ENCODE measurements around the gene GPALPP1. TPM values are rescaled to one million over a fixed set of nuclear protein-coding genes. Genes with fewer than 3 reads are reported as not detected.

GPALPP1 gene
- total RNA-seq, 4 donors from 2014 or later, result 12.1 to 30.3 (median 22.0) TPM

- TF ChIP-seq EP300 (IDR thresholded peaks at IDR 0.05; ENCODE audit: low read depth) (no peak), CTCF (IDR thresholded peaks at IDR 0.05) (no peak), POLR2A (IDR thresholded peaks at IDR 0.05) (no peak), POLR2AphosphoS5 (IDR thresholded peaks at IDR 0.05) (no peak)
- Histone ChIP-seq H3K9me3 (no peaks in the 10 kb centered on the region), H3K27me3 (no peaks in the 10 kb centered on the region), H3K36me3 (no peaks in the 10 kb centered on the region), H3K27ac (no peak overlapping the region), H3K4me3 (no peak overlapping the region), H3K4me1 (no peaks in the 10 kb centered on the region)
- in situ Hi-C loops (cut with MboI; ENCODE audit: low pct_ligation_motif_present in 1 of 4, low pct_unique_long_range_greater_than_20kb in 1 of 4, low sequenced_read_pairs in 3 of 4) (no loop called here), intact Hi-C loops (cut with DNase I; ENCODE audit: low total_unique reads) (no loop called here)
- DNase-seq, result peak; percentile 11
- WGBS, 2 donors (ENCODE audit: low coverage in 1 of 2), result 51 to 65% methylated on average over 5 of the region's 5 CpGs
These were observed 79.0 kb downstream of the GPALPP1 start for GRCh38 chr13:45068036-45069001.

- intact Hi-C loops (cut with DNase I; ENCODE audit: low total_unique reads) (no loop called here), in situ Hi-C loops (cut with MboI; ENCODE audit: low pct_ligation_motif_present in 1 of 4, low pct_unique_long_range_greater_than_20kb in 1 of 4, low sequenced_read_pairs in 3 of 4) (no loop called here)
- no peaks in the 10 kb centered on the region for H3K27me3 ChIP-seq
- no peaks in the 10 kb centered on the region for H3K36me3 ChIP-seq
- H3K9me3 ChIP-seq, result no peaks in the 10 kb centered on the region
- 78 to 90% methylated on average over 2 to 4 of the region's 4 CpGs for WGBS, 2 donors (ENCODE audit: low coverage in 1 of 2)
- H3K4me3 ChIP-seq, result no peak overlapping the region
- no peak for DNase-seq
- H3K4me1 ChIP-seq, result no peaks in the 10 kb centered on the region
- H3K27ac ChIP-seq, result no peak overlapping the region
- TF ChIP-seq CTCF (IDR thresholded peaks at IDR 0.05) (no peak), EP300 (IDR thresholded peaks at IDR 0.05; ENCODE audit: low read depth) (no peak), POLR2A (IDR thresholded peaks at IDR 0.05) (no peak), POLR2AphosphoS5 (IDR thresholded peaks at IDR 0.05) (no peak)
These were observed 84.5 kb downstream of the GPALPP1 start for GRCh38 chr13:45073809-45074208.

- 69 to 97% methylated on average over 3 to 6 of the region's 6 CpGs for WGBS, 2 donors (ENCODE audit: low coverage in 1 of 2)
- TF ChIP-seq POLR2A (IDR thresholded peaks at IDR 0.05) (no peak), CTCF (IDR thresholded peaks at IDR 0.05) (no peak), POLR2AphosphoS5 (IDR thresholded peaks at IDR 0.05) (no peak), EP300 (IDR thresholded peaks at IDR 0.05; ENCODE audit: low read depth) (no peak)
These were observed 85.4 kb downstream of the GPALPP1 start for GRCh38 chr13:45074721-45075120.

GRCh38 chr13:45078003-45078402 lies 88.7 kb downstream of the GPALPP1 start:
- no peaks in the 10 kb centered on the region for H3K36me3 ChIP-seq
- H3K9me3 ChIP-seq, result no peaks in the 10 kb centered on the region
- H3K4me1 ChIP-seq, result no peaks in the 10 kb centered on the region
- TF ChIP-seq CTCF (IDR thresholded peaks at IDR 0.05), result no peak
- in situ Hi-C loops (cut with MboI; ENCODE audit: low pct_ligation_motif_present in 1 of 4, low pct_unique_long_range_greater_than_20kb in 1 of 4, low sequenced_read_pairs in 3 of 4) (no loop called here), intact Hi-C loops (cut with DNase I; ENCODE audit: low total_unique reads) (no loop called here)
- 76 to 92% methylated on average over 1 of the region's 1 CpG for WGBS, 2 donors (ENCODE audit: low coverage in 1 of 2)
- no peaks in the 10 kb centered on the region for H3K27me3 ChIP-seq
- no peak overlapping the region for H3K27ac ChIP-seq
- DNase-seq, result no peak
- no peak overlapping the region for H3K4me3 ChIP-seq

More at GRCh38 chr13:45074721-45075120, 85.4 kb downstream of the GPALPP1 start:
- Histone ChIP-seq H3K4me1 (no peaks in the 10 kb centered on the region), H3K36me3 (no peaks in the 10 kb centered on the region), H3K4me3 (no peak overlapping the region), H3K27me3 (no peaks in the 10 kb centered on the region), H3K27ac (no peak overlapping the region), H3K9me3 (no peaks in the 10 kb centered on the region)
- in situ Hi-C loops (cut with MboI; ENCODE audit: low pct_ligation_motif_present in 1 of 4, low pct_unique_long_range_greater_than_20kb in 1 of 4, low sequenced_read_pairs in 3 of 4) (no loop called here), intact Hi-C loops (cut with DNase I; ENCODE audit: low total_unique reads) (no loop called here)
- no peak for DNase-seq

Small RNAs within 50 kb of the gene (small RNA-seq; reads per million reads assigned to genes)
- gene RN7SL49P, result 0 to 3.9 (median 0.60) reads per million in 4 donors

Other genes with a start within 250 kb of the GPALPP1 start
- 1 to 10 TPM in 3 of 4 donors, under 1 TPM in 1; 0.37 to 3.6 (median 1.7) TPM for gene NUFIP1, start 67 bp upstream of the GPALPP1 start, total RNA-seq
- gene GTF2F2, start 131.0 kb downstream of the GPALPP1 start, total RNA-seq, result 10 to 100 TPM in 3 of 4 donors, 1 to 10 TPM in 1; 6.8 to 23.8 (median 13.5) TPM
- 1 to 10 TPM in 2 of 4 donors, not detected in 2; 1.3 to 1.9 TPM for gene KCTD4, start 211.5 kb downstream of the GPALPP1 start, total RNA-seq

Data from transverse colon (tissue), 4 donors.